HL-60 (cell line): ENCODE results near the gene EIF3A.

Experiments used
- DNase-seq, 2 experiments: peaks; one replicate each; pipeline ENCODE4 v3.0.0-alpha.2; 2010 to 2020; ENCODE audit warnings: low read depth in 1 of 2, low spot score in 1 of 2
- H3K27ac ChIP-seq: fragments of 250-450 bp; sonication (Bioruptor Pico); replicated peaks from 2 replicates; pipeline ENCODE4 v1.5.1; 2020; ENCODE audit warnings: mild to moderate bottlenecking, moderate library complexity
- H3K27me3 ChIP-seq: fragments of 250-450 bp; sonication (Bioruptor Pico); 2 replicates; pipeline ENCODE4 v1.5.1; 2021; ENCODE audit warnings: mild to moderate bottlenecking, moderate library complexity; ENCODE audit not compliant: insufficient read depth, poor library complexity, severe bottlenecking
- H3K4me3 ChIP-seq: replicated peaks from 2 replicates; pipeline ENCODE4 v1.5.1; 2011; ENCODE audit warnings: mild to moderate bottlenecking, control low read depth, low read length; ENCODE audit not compliant: insufficient read depth
- CTCF ChIP-seq: IDR thresholded peaks from one replicate; pipeline ENCODE4 v1.5.1; 2011; ENCODE audit warnings: low read length, control low read depth, inconsistent platforms; ENCODE audit not compliant: insufficient read depth
- GABPA ChIP-seq: IDR thresholded peaks from 2 replicates; pipeline ENCODE4 v1.6.1; 2012; ENCODE audit warnings: low read depth
- POLR2AphosphoS5 ChIP-seq: IDR thresholded peaks from 2 replicates; pipeline ENCODE4 v1.6.1; 2012; ENCODE audit warnings: low read depth
- REST ChIP-seq: IDR thresholded peaks from 2 replicates; pipeline ENCODE4 v1.6.1; 2012; ENCODE audit warnings: low read depth; ENCODE audit not compliant: insufficient replicate concordance
- SPI1 ChIP-seq: IDR thresholded peaks from 2 replicates; pipeline ENCODE4 v1.6.1; 2012; ENCODE audit warnings: low read depth, mild to moderate bottlenecking, borderline replicate concordance

EIF3A gene

GRCh38 chr10:119090968-119091367 is 10.4 kb upstream of the EIF3A start:
- H3K27me3 ChIP-seq: no peaks in the 10 kb centered on the region
- no peak overlapping the region for H3K4me3 ChIP-seq
- peak in 1 of 2 experiments; percentile 36 for DNase-seq
- no peak overlapping the region for H3K27ac ChIP-seq
- TF ChIP-seq CTCF (no peak), SPI1 (no peak), GABPA (no peak), REST (no peak), POLR2AphosphoS5 (no peak)

- DNase-seq: no peak
- no peaks in the 10 kb centered on the region for H3K27me3 ChIP-seq
- TF ChIP-seq CTCF (no peak), POLR2AphosphoS5 (no peak), GABPA (no peak), SPI1 (no peak), REST (no peak)
- no peak overlapping the region for H3K4me3 ChIP-seq
- no peak overlapping the region for H3K27ac ChIP-seq
Observed at GRCh38 chr10:119090026-119090795, 9.6 kb upstream of the EIF3A start.

GRCh38 chr10:119087271-119087882 is 6.8 kb upstream of the EIF3A start:
- no peak for DNase-seq
- Histone ChIP-seq H3K27ac (no peak overlapping the region), H3K4me3 (no peak overlapping the region), H3K27me3 (no peaks in the 10 kb centered on the region)
- no peak for TF ChIP-seq REST
- TF ChIP-seq SPI1: peak; percentile 29; the same call in 1 of the 2 replicates
